ENCODE results near the gene ARID5B.

Gene ARID5B

DNA sequence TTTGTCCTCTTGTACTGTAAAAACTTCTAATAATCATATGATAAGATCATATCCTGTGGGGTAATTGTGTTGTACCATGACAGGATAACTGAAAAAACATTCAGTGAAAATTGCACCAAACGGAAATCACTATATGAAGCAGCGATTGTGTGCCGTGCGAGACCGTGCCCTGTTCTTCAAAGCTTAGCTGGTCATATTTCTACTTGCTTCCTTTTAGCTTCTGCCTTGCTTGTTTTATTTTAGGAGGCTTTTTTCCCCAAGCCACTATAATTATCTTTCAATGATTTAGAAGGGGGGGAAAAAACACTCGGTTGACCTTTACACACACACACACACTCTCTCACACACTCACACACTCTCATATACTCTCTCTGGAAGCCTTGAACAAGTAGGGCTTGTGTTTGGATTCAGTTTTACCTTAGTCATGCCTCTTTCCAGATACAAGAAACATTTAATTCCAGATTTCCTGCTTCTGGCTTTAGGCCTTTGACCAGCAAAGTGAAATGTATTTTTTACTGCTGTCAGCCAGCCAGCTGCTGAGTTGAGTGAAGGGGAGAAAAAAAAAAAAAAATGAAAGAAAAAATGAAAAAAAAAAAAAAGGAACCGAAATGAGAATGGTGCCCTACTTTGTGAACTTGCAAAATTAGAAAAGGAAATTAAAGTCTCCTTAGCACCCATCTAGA, 181.4 kb downstream of the ARID5B start:
- DNase-seq, result peak; percentile 47

DNA sequence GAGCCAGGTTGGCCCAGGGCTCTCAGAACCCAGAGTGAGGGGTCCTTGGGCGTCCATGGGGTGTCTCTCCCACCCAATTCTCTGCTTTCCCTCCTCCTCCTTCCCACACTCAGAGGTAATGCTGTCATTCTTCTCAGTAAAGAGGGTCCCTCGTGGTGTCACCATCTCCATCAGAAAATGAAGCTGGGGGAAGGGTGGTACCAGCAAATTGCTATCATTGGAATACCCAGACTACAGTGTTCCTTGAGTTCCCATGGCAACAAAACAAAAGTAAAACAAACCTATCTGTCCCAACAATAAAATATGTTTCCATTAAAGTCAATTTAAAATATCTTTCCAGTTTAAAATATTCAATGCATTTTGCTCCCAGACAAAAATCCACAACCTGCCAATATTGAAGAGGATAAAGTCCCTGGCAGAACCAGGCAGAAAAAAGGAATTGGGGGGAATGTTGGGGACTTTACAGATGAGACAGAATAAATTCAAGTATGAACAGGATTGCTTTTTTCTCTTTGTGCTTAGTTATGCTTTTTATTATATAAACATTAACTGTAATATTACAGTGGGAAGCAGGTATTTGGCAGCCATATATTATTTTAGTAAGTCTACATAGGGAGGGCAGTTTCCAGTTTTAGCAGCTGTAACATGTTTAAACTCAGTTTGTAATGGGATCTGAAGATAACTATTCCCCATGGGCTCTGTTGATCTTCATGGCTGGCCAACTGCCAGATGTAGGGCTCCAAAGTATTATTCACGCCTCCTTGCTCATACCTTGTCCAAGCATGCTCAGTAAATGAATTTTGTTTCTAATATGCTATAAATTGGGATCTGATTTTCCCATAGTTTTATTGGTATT, 182.1 kb downstream of the ARID5B start:
- no peak for DNase-seq

DNA sequence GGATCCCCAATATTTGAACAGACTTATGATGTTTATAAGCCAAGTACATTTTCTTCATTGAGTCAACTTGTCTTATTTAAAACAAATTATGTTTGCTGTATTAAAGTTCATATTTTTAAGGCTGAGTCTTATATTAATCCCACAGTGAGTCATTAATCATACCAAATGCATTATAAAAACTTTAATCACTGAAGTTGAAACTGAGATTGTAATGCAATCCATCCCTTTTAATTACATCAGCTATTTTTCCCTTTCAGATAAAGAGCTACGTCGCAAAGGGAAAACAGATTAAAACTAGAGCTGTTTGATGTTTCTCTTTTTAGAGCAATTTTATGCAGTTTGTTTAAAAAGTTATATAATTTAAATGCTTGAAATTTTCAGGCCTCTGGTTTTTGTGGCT, 183.0 kb downstream of the ARID5B start:
- no peak for DNase-seq

DNA sequence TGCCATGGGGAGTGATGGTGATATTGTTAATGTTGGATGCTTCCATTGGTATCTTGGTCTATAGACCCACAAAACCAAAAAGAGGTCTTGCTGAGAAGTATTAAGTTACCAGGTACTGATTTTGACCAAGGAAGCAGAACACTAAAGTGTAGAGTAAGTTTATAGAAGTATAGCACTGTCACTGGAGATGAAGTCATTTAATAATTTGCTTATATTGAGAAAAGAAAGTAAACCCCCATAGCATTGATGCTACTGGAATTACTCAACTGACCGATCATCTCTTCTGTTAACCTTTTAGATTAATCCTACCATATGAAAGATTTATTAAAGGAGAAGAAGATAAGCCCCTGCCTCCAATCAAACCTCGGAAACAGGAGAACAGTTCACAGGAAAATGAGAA, 183.9 kb downstream of the ARID5B start:
- DNase-seq, result no peak

DNA sequence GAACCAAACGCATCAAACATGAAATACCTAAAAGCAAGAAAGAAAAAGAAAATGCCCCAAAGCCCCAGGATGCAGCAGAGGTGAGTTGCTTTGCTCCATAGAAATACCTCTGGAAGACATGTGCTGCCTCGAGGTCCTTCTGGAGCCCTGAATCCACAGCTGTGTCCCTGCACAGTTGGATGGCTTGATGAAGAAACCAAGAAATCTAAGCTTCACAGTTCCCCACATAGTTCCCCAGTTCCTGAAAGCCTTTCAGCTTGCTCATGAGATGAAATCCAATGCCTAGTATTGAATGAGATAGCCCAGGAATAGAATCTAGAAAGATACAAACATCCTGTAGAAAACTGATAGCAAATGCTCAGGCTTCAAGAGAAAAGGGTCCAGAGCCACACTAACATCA, 184.3 kb downstream of the ARID5B start:
- no peak for DNase-seq

DNA sequence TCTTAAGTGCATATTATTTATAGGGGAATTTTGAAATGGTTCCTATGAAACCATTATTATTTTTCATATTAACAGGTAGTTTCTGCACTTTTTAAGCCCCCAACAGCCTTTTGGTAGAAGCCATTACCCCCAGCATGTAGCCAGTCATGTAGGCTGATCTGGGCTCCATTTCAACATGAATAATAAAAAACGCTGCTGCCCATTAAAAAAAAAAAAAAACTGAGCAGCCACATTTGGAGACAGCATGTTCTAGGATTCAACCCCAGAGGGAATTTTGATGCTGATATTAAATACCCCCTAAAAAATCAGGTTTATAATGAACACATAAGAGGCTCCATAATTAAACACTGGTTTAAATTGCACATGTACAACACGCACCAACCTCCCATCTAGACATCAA, 185.8 kb downstream of the ARID5B start:
- DNase-seq, result no peak

DNA sequence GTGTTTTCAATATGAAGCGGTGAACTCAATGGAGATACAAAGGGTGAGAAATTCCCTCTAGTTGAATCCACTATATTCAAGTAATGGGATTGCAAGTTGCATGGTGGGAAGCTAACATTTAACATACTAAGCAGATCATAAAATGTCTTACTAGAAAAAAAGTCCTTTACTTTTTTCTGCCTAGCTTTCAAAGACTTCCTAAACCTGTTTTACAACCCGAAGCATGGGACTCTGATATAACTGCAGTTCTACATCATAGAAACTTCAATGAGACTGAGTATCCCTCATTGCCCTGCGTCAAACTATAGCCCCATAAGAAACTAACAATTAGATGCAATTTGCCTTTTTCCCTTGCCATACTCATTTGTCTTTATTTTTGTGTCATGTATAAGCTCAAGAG, 187.3 kb downstream of the ARID5B start:
- DNase-seq, result no peak

DNA sequence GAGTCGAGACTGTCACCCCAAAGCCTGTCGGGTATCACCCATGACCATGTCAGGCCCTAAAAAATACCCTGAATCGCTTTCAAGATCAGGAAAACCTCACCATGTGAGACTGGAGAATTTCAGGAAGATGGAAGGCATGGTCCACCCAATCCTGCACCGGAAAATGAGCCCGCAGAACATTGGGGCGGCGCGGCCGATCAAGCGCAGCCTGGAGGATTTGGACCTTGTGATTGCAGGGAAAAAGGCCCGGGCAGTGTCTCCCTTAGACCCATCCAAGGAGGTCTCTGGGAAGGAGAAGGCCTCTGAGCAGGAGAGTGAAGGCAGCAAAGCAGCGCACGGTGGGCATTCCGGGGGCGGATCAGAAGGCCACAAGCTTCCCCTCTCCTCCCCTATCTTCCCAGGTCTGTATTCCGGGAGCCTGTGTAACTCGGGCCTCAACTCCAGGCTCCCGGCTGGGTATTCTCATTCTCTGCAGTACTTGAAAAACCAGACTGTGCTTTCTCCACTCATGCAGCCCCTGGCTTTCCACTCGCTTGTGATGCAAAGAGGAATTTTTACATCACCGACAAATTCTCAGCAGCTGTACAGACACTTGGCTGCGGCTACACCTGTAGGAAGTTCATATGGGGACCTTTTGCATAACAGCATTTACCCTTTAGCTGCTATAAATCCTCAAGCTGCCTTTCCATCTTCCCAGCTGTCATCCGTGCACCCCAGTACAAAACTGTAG, 191.0 kb downstream of the ARID5B start:
- DNase-seq, result no peak

DNA sequence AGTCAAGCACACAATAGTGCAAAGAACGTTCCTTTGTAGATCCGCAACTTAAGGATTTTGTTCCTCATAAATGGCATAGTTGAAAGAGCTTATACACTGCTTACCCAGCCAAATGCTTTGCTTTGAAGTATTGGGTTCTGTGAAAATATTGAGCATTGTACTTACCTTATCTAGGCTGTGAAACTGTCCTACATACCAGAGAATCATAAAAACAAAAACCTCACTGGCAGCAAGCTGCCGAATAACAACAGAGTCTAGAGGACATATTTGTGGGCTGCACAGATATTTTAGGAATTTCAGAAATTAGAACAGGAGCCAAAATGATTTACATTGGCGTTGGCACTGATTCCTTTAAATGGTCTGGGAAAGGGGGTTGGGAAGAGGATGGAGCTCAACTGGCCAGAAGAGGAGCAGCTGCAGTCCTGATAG, 192.4 kb downstream of the ARID5B start:
- DNase-seq, result no peak

DNA sequence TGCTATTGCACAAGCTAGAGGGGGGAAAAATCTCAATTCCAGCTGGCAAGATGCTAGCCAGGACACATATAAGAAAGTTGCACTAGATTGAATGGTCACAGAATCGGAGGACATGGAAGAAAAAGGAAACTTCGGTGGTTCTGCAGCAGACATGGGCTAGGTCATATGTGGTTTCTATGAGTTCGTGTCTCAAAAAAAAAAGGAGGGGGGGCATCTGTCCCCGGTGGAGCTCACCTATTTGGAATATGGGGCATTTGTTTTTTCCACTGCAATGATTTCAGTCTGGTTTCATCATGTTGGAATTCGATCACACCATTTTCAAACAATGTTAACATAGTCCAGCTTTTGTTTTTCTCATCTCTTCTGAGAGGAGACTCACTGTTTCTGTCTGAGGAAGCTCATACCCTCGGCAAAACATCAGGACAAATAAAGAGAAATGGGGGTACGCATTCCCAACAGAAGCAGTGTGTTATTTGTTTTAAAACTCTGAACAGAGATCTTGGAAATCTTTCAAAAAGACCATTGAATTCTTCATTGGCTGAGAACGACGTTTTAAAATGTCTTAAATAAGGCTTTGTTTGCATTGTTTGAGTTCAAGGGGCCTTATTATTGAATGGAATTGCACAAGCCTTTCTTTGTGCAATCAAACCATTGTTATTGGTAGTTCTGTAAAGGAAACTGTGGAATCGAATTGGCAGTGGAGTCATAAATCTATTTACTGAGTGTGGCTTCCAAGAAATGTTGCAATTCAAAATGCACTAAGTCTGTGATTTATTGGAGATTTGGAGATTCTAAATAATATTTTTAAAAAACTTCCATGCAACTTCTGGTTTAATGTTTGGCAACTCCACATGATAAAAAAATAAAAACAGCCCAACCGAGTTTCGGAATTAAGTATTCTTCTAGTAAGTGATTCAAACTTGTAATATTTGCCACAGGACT, 194.0 kb downstream of the ARID5B start:
- DNase-seq, result no peak

DNA sequence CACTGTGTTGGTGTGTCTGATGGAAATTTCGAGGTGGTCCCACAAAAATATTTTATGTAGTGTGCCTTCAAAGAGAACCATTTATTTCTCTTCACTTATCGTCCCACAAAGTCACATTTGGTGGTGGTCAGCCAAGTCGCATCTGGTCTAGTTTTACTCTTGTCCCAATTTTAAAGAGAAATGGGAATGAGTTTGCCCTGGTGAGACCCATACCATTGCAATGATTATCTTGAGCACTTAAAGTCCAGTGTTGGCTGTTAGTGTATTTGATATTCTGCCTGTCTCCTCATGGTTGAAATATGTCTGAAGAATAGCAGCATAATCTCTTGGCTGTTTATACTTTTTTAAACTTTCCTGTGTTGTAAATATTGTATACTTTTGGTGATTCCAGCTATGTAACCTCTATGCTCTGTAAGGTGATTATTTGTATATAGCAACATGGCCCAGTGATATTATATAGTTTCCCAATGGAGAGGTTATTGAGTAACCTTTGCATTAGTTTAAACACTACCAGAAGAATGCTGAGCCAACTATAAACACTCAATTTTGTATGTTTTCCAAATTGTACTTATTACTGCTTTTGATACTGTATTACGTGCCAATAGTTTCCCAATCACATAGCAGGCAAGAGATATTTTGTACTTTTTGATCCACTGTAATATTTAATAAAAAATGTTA, 194.9 kb downstream of the ARID5B start:
- no peak for DNase-seq

DNA sequence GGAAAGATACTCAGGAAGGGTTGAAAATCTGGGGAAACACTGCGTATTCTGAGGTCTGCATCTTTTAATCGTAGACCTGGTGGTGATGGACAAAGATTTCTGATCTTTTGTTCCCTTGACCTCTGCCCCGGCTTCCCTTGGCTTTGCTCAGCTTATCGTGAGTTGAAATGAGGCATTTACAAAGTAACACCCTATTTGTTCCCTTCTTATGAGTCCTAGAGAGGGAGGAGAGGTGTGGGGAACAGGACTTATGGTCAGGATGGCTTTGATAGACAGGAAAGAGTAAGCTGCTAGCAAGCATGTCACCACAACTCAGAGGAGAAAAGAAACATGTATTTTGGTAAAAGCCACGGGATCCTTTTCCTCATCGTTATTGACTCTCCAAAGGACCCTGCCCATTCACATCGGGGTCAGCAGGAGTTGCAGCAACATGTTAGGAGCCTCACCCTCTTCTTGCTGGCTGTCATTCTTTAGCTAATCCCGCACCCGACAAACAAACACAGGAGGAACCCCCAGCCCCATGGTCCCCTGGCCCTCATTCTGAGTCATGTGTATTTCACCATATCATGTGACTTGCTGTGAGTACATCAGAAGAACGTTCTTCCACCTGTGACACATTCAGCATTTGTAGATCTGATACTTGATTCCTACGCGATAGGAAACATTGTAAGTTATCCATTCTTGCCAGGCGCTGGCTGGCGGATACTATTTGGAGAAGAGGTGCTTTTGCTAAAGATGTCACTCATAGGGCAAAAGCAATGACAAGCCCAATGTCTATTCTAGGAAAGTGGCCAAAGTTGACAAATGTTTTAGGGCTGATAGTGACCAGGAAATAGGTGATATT, 197.0 kb downstream of the ARID5B start:
- no peak for DNase-seq

DNA sequence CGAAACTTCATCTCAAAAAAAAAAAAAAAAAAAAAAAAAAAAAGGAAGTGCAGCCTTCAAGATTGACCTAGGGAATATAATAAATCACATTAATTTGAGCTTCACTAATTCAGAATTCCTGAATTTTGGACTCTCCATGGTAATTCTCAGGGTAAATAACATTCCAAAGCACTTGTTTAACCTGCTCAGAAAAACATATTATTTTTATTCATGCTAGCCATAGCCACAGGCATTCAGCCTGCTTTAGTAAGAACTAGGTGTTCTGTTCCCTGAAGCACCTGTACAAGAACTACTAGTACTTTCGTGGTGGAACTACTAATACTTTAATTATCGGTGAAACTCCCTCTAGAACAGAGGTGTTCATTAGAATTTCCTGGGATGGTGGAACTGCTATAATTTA, 197.8 kb downstream of the ARID5B start:
- no peak for DNase-seq

DNA sequence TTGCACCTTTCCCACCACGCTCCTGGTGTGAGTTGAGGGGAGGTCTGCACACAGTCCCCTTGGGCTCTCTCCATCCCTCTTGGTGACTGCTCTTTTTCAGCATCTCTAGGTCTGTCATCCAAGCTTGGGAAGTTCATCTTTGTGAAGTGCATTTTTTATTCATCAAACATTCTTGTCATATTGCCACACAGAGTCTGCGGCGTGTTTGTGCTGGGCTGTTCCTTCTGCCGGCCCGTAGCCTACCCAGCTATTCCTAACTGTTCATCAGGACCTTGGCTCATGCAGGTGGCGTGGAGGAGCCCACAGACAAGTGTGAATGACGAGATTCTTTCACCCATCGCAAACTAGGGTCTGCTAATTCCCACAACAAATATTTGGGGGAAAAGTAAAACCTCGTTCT, 202.4 kb downstream of the ARID5B start:
- DNase-seq, result no peak

DNA sequence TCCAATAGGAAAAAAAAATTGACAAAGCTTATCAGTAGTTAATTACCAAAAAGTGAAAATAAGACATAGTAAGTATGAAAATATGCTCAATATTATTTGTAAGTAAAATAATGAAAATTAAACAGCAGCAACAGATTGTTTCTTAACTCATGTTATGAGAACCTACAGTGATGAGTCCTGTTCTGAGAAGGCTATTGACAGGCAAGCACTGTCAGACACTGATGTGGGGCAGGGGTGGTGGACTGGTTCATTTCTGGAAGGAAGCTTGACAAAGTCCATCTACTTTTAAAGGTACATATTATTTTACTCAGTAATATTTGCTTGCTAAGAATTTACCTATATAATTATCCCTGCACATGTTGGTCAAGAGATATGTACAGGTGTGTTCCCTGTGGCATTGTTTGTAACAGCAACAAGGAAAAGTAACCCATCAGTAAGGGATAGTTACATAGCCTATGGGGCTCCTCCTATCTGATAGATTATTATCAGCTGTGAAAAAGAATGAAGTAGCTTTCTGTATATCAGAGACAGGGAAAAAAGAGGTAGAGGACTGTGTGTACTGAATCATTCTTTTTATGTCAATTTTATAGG, 205.5 kb downstream of the ARID5B start:
- DNase-seq, result no peak

DNA sequence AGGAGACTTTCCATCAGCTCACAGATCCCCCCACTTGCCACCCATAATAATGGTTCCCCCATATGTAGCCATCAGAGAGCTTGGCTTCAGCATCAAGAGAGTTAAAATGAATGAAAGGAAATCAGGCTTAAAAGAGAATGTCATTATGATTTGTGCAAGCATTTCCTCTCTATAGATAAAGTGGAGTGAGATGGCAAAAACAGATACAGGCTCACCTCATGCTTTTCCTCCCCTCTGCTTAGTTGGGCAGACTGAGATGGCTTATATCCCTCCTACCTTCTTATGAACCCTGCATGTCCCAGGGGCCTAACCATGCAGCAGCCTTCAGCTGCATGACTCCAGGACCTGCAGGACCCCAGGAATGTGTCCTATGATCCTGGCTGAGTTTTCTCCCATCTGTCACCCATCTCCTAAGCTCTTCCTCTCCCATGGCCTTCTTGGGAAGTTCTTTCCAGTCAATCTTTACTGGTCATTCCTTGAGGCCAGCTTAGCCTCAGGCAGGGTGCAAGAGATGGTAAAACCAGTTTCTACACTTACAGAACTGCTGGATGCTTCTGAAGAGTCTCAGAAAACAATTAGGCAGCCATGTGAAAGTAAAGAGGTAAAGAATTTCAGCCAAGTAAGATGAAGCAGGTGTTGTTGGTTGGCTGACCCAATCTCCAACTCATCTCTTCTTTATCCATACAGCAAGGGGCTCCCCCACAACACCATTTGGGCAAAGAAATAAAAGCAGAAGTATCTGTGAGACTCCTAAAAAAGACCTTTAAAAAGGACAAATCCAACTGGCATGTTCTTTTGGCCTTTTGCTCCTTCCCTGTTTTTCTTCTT, 207.5 kb downstream of the ARID5B start:
- peak; percentile 5 for DNase-seq

DNA sequence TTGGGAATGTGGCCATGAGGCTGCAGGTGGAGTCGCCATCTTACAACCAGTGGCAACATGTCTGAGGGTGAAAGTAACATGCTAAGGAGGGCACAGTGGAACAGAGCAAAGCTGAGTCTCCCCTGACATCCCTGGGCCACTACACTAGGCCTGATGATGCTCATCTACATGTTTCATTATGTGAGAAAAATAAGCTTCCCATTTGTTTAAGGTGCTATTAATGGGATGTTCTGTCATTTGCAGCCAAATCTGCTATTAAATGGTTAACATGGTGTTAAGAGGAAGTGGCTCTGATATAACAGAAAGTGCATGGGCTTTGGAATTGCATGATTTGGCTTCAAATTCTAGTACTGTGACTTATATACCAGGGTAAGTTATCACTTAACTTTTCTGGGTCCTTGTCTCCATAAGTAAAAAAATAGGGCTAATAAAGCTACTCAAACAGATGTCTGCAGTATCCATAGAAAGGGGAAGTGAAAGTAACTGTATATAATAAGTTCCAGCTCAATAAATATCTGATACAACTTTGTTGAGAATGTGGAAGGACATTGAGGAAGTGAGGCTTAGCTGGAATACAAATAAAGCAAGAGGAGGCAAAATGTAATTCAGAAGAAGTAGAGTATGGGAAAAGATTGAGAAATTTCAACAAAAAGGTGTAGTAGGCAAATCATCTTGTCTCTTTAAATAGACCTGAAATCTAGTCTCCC, 208.2 kb downstream of the ARID5B start:
- peak; percentile 46 for DNase-seq

DNA sequence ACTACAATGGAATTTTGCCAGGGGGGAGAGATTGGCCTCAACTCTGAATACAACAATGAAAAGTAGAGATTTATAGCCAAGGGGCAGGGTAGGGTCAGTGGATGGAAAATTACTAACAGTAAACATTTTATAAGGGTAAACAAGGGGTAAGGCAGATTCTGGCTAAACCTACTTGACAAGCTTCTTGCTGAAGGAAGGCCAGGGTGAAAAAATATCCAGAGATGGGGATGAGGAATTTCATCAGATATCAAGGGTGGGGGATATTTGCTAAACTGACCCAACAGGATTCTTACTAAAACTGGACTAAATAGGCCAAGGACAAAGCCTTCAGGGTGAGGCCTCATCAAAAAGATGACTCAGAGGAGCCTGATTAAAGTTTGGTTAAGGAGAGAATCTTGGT, 210.8 kb downstream of the ARID5B start:
- no peak for DNase-seq

DNA sequence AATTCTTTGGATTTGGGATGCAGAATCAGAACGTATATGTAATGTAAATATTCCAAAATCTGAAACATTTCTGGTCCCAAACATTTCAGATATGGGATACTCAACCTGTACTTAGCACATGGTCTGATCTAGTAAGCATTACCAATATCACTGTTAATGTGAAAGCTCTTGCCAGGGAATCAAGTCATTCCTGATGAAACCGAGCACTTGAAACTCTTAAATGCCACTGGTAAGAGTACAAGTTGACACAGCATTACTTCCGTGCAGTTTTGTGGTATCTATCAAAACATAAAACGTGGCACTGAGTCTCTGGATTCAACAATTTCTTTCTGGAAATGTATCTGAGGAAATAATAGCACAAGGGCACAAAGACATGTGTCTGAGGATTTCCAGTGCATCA, 211.5 kb downstream of the ARID5B start:
- no peak for DNase-seq

Data from RPMI8226 (cell line).